ENCODE data around the gene FTCD. TPM values are rescaled to one million over a fixed set of nuclear protein-coding genes. Genes with fewer than 3 reads are reported as not detected.

The FTCD gene
- total RNA-seq, 1 donor from 2014 or later = not detected

DNA sequence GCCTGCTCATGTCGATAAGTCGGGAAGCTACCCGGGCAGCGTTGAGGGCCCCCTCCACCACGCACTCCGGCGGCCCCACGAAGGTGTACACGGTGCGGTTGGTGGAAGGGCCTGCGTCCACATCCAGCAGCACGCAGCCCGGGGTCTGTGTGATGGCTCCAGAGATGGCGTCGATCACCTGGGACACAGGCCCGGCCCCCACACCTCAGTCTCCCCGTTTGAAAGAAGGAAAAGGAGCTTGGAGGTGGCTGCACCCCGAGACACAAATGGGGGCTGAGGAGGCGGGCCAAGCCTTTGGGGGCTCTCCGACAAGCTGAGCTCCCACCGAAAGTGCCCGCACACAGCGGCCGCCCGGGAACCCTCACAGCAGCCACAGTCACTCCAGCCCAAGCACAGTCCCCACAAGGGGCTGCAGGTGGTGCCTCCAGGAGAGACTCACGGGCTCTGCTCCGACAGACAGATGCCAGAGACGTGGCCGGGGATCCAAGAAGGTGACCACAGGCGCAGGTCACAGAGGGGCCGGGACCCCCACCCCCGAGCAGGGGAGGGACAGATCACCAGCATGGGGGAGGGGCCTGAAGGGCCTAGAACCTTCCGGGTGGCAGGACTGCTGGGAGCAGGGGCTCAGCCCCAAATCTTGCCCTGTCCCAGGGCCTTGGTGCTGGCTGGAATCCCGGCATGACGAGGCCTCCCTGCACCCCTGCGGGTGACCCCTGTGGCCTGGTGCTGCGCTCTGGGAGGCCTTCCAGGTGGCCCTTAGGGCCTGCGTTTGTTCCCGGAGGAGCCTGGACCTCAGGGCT, 1.0 kb downstream of the FTCD start:
- DNase-seq (ENCODE audit: low read depth, low spot score) = no peak

DNA sequence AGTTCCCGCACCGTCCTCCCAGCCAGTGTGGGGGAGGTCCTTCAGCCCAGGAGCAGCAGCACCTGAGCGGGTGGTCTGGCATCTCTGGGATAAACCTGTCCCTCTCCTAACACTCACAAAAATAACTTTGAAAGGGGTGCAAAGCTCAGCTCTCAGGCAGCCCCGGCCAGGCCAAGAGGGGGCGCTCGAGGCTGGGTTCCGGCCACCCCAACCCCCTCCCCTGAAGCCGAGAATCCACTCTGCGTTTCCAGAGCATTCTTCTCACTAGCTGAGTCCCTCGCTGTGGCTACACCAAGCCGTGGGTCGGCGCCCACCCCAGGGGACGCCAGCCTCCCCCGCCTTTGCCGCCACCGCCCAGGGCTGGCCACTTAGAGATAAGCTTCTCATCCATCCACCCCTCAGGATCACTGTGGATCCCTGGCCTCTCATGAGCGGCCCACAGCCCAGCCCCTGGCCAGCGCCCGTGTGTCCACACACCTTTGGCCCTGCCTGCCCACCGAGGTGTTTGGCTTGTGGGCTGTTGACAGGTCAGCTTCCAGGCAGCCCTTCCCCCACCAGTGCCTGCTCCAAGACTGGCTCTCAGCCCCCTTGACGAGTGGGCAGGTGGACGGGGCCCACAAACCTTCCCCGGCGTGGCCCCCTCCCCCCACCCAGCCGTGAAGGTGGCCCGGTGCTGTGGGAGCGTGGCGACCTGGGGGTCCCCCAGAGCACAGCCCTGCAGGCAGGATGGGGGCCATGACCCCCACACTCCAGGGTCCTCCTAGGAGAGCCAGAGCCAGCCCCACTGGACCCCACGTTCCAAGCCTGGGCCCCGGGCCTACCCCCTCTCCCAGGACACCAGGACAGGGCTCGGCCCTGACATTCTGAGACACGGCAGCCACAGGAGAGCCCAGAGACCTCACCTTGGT, 1.9 kb downstream of the FTCD start:
- DNase-seq (ENCODE audit: low read depth, low spot score) = peak; percentile 13

DNA sequence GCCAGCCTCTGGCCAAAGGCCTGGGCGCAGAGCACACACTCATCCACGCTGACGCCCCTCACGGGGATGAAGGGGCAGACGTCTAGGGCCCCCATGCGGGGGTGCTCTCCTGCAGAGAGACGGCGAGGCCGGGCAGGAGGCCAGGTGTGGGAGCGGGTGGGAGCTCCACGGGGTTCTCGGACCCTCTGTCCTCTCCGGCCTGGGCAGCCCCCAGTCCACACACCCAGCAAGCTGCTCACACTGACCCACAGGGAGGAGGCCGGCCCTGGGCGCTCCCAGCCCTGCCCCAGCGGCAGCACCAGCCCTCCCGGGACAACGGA, 2.5 kb downstream of the FTCD start:
- no peak for DNase-seq (ENCODE audit: low read depth, low spot score)

DNA sequence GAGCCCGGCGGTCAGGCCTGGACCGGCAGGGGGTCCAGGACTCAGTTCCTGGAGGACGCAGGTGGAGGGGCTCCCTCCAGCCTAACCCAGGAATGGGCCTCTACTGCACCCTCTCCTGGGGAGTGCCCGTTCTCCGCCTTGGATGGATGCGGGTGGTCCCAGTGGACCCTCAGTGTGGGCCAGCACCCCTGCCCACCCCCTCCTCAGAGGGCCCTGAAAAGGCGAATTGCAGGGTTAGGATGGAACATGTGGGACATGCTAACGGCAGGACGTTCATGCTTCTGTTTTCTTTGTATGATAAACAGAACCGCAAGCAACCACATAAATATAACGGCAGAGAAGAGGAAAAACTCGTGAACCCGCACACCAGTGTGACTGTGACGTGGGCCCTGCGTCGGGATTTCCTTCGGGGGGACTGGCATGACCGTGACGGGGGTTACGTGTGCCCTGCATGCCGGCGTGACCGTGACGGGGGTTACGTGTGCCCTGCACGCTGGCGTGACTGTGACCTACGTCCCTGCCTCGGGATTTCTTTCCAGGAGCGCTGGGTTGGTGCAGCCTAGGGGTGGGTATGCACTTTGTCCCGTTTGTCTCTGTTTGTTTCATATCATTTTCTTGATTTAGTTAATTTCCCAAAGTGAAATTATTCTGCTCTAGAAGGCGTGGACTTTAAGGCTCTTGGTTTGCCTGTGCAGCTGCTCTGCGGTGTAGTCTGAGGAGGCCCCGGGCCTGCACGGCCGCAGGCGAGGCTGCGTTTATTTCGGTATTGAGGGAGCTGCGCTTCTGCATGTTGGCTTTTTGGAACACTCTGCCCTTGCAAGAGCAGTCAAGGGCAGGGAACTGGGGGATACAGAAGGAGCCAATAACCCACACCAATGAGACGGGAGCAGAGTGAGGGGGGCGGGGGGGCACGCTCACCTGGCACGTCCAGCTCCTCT, 3.1 kb downstream of the FTCD start:
- DNase-seq (ENCODE audit: low read depth, low spot score) = no peak

DNA sequence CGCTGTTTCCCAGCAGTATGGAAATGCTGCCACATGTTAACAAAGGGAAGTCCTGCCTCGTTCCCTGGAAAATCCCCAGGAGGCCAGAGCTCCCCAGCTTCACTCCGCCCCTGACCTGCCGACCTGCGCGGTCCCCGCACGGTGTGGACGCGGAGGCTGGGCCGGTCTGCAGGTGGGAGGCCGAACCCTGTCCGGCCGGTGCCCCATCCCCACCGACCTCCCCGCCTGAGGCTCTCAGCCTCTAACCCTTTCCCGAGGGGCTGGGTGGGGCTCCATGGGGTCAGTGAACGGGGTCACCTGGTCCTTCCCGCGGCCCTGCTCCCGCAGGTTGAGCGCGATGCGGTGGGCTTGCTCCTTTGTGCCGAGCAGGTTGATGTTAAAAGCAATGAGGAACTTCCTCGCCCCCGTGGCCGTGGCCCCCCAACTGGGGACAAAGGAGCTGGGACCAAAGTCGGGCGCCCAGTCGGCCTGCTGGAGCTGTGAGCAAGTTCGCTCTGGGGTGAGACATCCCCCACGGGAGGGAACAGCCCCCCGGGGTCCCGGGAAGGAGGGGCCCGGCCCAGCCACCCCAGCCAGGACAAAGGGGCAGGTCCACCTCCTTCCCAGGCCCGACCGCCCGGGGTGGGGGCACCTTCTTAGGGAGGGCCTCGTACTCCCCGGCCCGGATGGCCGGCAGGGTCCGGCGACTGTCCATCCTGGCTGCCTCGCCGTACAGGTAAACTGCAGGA, 4.0 kb downstream of the FTCD start:
- no peak for DNase-seq (ENCODE audit: low read depth, low spot score)

DNA sequence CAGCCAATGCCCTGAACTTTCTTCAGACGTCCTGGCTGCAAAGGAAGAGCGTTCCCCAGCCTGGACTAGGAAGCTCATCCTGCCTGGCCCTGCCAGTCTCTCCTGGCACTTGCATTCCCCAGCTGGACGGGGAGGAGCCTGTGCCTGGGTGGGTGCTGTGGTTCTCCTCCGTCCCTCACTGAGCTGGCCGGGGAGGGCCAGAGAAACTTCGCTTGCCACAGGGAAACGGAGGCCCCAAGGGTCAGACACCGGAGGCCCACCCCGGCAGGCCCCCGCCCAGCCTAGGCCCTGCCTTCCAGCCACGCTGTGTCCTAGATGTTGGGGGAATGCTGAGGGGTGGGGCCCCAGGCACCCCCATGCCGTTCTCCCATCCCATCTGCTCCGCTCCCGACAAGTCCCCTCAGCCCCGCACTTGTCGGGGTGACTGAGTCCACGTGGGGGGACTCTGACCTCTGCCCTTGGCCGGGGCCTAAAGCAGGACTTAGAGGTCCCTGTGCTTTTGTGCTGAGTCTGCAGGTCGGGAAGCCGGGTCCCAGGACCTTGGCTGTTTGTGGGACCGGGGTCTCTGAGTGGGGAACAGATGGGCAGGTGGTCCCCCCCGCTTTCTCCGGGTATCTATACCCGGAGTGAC, 4.8 kb downstream of the FTCD start:
- no peak for DNase-seq (ENCODE audit: low read depth, low spot score)

DNA sequence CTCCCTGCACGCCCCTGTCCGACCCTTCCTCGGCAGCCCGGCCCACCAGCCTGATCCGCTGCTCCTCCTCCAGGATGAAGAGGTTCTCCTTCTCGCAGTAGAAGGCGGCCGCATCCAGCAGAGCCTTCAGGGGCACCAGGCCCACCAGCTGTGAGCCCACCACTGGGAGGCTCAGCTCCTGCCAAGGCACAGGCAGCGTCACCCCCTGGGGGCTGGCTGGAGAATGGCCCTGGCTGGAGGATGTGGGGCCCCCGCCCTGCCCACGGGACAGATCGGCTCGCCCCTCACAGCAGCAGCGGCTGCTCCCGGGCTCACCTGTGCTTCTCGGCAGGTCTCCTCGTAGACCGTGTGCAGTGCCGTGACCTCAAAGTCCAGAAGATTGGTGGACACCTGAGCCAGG, 5.3 kb downstream of the FTCD start:
- DNase-seq (ENCODE audit: low read depth, low spot score) = no peak

DNA sequence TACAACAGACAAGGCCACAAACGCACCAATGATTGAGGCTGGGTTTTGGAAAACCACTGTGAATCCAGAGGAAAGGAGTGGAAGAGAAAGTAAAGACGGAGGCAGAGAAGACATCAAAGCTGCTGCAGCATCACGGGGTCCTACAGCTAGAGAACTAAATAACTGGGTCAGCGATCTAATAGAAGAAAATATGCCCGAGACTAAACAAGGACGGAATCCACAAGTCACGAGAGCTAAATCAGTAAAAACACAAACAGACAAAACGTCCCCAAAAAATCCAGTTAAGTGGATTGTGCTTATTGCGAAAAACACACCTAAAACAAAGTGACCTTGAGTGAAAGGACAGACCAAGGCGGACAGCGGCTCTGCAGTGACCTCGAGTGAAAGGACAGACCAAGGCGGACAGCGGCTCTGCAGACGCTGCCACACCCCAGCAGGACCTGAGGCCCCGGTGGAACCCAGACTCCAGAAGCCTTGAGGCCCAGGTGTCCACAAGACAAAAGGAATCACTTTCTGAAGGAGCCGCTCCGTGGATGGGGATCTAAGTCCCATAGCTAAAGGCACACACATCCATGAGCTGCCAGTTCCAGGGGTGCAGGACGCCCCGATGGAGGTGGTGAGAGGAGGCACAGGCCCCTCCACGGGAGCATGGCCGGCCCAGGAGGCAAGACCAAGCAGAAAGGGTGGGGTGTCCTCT, 6.0 kb downstream of the FTCD start:
- no peak for DNase-seq (ENCODE audit: low read depth, low spot score)

DNA sequence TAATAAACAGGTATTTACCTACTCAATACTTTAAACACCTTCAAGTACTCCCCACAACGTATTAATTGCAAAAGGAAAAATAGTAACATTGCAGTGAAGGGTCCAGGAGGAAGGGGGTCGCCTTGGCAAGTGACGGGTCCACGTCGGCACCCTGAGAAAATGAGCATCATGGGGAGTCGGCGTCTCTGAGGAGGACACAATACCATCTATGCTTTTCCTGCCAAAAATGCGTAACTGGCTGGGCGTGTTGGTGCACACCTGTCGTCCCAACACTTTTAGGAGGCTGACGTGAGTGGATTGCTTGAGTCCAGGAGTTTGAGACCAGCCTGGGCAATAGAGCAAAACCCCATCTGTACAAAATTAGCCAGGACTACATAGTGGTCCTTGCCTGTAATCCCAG, 7.3 kb downstream of the FTCD start:
- DNase-seq (ENCODE audit: low read depth, low spot score) = no peak

DNA sequence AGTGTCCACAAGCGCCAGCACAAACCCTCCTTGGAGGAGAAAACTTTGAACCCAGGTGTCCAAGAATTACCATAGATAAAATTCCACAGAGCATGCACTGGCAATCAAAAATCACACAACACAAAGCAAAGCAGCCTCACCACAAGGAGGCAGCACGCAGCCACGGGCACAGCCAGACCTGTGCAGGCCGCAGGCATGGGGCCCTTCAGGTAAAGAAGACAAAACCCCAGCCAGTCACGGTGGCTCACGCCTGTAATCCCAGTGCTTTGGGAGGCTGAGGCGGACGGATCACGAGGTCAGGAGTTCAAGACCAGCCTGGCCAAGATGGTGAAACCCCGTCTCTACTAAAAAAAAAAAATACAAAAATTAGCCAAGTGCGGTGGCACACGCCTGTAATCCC, 8.0 kb downstream of the FTCD start:
- peak; percentile 5 for DNase-seq (ENCODE audit: low read depth, low spot score)

DNA sequence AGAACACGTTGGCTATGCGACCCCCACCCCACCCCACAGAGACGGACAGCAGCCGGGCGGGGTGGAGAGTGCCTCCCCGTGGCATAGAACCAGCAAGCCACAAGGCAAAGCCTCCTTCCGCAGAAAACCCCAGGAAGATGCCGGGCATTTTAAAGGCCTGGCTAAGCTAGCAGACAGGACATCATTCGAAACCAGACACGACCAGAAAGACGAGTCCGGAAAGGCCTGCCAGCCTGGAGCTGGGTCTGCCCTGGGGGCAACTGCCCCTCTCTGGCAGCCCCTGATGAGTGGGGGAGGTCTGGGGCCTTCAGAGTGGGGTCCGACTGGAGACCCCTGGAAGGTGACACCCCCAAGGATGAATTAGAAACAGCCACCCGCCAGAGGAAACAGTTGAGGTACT, 8.5 kb downstream of the FTCD start:
- DNase-seq (ENCODE audit: low read depth, low spot score) = no peak

DNA sequence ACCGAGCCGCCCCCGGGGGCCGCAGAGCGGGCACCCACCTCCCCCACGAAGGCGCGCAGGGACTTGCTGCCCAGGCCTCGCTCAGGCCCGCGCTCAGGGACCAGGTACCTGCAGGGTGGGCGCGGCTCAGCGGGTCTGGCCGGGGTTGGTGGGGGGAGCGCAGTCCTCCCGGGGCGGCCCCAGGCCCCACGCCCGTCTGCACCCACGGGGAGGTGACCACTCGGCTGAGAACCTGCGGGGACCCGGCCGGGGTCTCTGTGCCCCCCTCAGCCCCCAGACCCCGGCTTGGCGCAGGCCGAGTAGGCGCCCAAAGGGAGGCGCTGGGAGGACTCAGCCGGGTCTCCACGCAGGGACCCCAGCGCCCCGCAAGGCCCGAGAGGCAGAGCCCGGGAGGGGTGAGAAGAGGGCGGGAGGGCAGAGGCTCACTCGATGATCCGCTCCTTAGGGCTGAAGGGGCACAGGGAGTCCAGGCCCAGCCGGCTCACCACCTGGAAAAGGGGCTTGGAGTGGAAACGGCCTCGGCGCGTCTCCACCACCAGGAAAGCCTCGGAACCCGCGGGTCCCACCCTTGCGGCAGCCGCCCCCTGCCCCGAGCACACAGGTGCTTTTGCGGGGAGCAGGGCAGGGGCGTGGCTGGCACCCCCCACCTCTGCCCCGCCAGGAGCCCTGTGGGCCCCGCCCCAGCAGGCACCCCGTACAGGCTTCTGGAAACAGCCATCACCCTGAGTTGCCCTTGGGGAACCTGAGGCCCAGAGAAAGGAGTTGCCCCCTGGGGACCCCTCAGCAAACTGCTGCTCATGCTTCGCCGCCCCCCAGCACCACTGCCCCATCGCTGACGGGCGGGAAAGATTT, 9.3 kb downstream of the FTCD start:
- DNase-seq (ENCODE audit: low read depth, low spot score) = no peak

DNA sequence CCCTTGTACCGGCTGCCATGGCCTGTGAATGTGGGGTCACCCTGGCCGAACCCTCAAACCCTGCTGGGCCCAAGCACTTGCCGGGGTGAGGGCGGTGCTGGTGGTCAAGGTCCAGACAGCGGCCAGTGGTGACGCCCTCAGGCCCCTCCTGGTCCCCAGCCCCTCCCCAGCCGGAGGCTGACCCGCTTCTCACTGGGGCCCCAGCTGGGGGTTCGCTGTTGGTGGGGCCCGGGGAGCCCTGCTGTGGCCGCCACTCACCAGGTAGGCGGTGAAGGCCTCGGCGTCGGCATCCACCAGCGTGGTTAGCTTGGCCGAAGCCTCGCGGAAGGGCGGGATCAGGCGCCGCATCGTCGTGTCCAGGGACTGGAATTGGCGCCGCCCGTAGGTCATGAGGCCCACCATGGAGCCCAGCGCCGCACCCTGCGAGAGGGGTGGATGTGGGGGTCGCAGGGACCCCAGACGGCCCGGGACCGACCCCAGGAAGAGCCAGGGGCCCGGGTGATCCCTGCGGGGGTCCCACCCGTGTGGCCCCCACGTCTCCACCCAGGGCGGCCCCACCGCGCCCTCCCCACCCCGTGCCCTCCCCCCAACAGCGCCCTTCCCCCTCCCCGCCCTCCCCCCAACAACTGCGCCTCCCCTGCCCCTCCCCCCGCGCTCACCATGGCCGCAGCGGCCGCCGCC, 10.1 kb downstream of the FTCD start:
- no peak for DNase-seq (ENCODE audit: low read depth, low spot score)

DNA sequence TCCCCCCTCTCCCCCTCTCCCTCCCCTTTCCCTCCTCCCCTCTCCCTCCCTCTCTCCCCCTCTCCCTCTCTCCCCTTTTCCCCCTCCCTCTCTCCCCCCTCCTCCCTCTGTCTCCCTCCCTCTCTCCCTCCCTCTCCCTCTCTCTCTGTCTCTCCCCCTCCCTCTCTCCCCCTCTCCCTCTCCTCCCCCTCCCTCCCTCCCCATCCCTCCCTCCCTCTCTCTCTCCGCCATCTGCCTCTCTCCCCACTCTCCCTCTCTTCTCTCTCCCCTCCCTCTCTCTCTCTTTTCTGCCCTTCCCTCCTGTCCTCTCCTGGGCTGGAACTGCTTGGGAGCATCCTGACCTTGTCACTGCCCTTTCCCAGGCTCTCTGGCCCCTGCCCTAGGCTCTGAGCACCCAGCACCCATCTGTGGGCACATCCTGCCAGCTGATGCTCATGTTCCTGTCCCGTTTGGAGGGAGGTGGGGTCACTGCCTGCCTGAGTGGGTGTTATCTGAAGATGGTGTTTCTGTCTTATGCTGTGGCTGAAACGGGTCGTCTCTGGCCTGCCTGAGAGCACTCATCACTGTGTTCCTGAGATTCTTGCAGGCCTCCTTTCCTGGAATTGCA, 10.8 kb downstream of the FTCD start:
- no peak for DNase-seq (ENCODE audit: low read depth, low spot score)

DNA sequence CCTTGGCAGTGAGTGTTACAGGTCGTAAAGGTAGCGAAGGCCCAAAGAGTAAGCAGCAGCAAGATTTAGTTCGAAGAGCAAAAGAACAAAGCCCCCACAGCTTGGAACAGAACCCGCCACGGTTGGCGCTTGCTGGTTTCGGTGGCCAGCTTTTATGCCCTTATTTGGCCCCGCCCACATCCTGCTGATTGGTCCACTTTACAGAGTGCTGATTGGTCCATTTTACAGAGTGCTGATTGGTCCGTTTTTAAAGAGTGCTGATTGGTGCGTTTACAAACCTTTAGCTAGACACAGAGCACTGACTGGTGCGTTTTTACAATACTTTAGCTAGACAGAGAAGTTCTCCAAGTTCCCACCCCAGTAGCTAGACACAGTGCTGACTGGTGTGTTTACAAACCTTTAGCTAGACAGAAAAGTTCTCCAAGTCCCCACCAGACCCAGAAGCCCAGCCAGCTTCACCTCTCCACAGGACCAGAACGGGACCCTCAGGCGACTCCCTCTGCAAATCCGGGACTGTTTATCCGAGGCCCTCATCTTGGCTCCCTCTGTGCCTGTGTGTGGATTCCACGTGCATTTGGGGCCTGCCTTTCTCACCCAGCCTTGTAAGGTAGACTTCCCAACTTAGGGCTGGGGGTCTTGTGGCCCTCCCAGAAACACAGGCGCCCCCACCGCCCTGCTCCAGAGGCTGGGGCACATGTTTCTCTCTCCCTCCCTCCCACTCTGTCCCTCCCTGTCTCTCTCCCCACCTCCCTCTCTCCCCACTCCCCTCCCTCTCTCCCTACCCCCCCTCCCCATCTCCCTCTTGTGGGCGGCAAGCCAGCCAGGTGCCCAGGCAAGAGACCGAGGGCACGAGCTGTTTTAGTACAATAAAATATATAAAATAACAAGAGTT, 12.6 kb downstream of the FTCD start:
- no peak for DNase-seq (ENCODE audit: low read depth, low spot score)

DNA sequence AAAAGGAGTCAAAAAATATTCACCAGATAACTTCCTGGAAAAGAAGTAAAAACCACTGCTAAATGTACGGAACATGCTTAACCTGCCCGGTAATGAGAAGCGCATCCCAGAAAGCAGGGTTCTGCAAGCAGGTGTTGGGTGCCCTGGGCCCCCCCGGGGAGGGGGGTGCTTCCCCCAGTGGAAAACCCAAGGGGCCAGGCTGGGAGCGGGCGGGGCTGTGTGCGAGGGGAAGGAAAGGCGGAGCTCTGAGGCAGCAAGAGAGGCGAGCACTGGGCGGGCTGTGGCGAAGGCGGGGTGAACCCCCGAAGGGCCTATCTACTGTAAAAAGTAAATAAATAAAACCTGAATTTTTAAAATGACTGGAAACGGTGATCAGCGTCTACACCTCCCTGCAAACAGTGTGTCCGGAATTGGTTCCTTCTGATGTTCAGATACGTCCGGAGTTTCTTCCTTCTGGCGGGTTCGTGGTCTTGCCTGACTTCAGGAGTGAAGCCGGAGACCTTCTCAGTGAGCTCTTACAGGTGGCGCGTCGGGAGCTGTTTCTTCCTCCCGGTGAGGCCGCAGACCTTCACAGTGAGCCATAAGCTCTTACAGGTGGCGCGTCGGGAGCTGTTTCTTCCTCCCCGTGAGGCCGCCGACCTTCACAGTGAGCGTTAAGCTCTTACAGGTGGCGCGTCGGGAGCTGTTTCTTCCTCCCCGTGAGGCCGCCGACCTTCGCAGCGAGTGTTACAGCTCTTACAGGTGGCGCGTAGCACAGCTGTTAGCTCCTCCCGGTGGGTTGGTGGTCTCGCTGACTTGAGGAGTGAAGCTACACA, 13.4 kb downstream of the FTCD start:
- DNase-seq (ENCODE audit: low read depth, low spot score) = no peak
